SW480 (cell line): ENCODE data around the gene ZFYVE28.
A peak's percentile ranks its signal among the peaks of the same experiment; 100 is the strongest.

Source experiments
- DNase-seq: peaks from one replicate; pipeline ENCODE4 v3.0.0-alpha.2; 2016; ENCODE audit warnings: low spot score

The ZFYVE28 gene

GRCh38 chr4:2428496-2429213, 10.2 kb upstream of the ZFYVE28 start:
- DNase-seq: no peak

GRCh38 chr4:2427383-2428334, 9.2 kb upstream of the ZFYVE28 start:
- DNase-seq: no peak

GRCh38 chr4:2426711-2427275, 8.3 kb upstream of the ZFYVE28 start:
- DNase-seq: no peak

GRCh38 chr4:2426069-2426397, 7.6 kb upstream of the ZFYVE28 start:
- DNase-seq: no peak

- no peak for DNase-seq
Observed at GRCh38 chr4:2425386-2426068, 7.1 kb upstream of the ZFYVE28 start.

- DNase-seq: no peak
Observed at GRCh38 chr4:2424581-2424980, 6.1 kb upstream of the ZFYVE28 start.

- DNase-seq: no peak
Observed at GRCh38 chr4:2423695-2424094, 5.2 kb upstream of the ZFYVE28 start.

DNA sequence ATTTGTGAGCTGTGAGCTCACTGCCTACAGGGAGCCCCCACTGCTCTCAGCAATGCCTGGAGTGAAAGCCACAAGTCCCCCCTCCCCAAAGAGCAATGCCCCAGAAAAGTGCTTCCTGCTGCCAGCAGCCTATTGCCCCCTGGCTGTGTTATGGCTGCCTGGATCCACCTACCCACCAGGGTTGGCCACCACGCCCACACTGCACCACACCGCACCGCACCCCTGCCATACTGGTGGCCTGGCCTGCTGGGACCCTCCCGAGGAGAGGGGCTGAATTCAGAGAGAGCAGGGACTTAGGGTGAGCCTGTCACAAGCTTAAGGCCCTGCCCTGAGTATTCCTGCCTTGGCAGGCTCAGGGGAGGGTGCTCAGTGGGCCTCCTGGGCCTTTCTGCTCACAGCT, 4.6 kb upstream of the ZFYVE28 start:
- no peak for DNase-seq

DNA sequence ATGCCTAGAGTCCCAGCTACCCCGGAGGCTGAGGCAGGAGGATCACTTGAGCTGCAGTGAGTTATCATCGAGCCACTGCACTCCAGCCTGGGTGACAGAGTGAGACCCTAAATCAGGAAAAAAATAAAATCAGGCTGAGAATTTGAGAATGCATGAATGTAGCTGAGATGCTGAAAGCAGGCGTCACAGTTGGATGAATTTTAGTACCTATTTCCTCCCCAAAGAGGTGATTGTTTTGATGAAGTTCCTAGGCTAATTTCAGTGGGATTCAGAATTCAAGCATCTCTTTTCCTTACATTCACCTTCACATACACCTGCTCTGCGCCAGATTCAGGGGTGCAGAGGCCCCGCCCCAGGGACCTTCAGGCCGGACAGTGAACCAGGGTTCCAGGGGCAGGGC, 3.5 kb upstream of the ZFYVE28 start:
- no peak for DNase-seq

GRCh38 chr4:2419814-2420213, 1.4 kb upstream of the ZFYVE28 start:
- DNase-seq: no peak

- peak; percentile 90 for DNase-seq
Observed at GRCh38 chr4:2418650-2419571, 466 bp upstream of the ZFYVE28 start, which contains the start of gene CFAP99. Gene CFAP99 (plus strand): TSS chr4:2418955.

- no peak for DNase-seq
Observed at GRCh38 chr4:2417226-2417764, 1.1 kb downstream of the ZFYVE28 start.

DNA sequence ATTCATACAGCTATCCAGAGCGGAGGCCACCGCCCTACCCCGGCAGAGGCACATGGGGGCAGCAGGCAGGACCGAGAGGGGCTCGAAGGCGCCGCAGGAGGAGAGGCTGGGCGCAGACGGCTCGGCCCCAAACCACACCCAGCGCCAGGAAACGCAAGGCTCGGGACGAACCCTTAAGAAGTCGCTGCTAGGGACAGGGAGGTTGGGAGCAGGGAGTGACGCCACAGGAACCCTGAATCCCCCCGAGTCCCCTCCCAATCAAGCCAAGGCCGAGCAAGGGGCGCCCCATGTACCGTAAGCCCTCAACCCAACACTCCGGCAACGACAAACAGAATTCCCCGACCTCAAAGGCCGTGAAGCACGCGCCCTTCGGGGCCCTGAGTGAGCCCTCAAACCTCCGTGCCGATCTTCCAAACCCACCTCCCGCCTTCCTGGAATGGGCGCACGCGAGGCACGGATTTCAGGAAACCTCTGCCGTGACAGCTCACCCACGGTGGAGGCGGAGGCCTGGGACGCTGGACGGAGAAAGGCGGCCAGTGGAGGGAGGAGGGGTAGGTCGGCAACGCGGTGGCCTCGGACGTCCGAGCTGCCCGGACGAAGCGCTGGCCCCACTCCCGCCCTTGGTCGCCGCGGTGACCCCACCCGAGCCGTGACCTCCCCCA, 1.8 kb downstream of the ZFYVE28 start:
- DNase-seq: peak; percentile 21

- DNase-seq: no peak
Observed at GRCh38 chr4:2415881-2416563, 2.4 kb downstream of the ZFYVE28 start.

DNA sequence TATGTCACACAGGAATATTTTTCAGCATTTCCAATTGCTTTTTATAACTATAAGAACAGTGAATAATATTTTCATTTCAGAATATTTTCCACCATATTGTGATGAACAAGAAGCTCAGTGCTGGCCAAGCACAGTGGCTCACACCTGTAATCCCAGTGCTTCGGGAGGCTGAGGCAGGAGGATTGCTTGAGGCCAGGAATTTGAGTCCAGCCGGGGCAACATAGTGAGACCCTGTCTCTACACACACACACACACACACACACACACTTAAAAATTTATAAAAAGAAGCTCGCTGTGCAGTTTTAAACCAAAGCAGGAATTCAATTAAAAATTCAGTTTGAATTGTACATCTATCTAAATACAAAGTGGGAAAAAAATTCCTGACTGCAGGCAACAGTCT, 3.2 kb downstream of the ZFYVE28 start:
- no peak for DNase-seq

DNA sequence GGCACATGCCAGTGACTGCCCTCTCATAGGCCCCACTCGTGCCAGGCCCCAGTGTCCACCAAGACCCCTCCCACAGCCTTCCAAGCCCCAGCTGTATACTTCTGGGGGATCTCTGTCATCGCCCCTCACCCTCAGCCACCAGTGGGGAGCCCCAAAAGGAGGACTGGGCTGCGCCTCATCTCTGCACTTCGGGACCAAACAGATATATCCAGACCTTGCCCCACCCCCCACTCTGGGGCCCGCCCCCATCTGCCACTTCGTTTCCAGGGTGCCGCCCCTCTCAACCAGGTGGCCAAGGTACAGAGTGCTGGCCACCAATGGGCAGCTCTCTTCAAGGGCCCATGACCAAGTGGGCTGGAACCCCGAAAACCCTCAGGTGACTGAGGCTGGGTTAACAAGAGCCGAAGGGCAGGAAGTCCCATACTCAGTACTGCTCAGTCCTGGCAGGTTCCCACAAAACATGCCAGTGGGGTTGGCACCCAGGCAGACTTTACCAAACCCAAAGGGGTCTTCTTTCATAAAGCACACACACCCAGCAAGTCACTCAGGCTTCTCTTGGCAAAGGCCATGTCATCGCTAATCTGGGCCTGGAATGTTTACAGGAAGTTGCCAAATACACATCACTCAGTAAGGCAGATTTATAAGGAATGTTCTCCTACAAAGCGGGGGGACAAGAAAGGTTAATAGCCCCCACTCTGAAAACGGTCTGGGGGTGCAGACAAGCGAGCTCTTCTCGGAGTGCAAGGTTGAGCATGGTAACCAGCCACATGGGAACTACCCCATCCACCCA, 4.4 kb downstream of the ZFYVE28 start:
- DNase-seq: peak; percentile 38

- peak; percentile 99 for DNase-seq
Observed at GRCh38 chr4:2412885-2413716, 5.3 kb downstream of the ZFYVE28 start.

DNA sequence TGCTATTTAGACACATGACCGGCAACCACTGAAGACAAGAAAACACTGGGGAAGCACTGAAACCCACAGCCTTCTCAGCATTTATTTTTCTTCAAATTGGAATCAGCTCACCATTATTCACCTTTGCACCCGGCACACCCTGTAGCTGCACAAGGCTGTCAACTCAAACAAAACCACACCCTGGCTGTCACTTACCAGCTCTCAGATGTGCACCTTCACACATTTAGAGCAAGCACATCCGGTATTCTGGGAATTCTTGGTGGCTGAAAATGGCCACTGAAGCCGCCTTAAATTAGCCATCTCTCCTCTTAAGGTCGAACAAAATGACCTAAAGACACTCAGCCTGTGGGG, 5.9 kb downstream of the ZFYVE28 start:
- DNase-seq: peak; percentile 89
